HEK293 (cell line): ENCODE results near the gene LRCH1.
A peak's percentile ranks its signal among the peaks of the same experiment; 100 is the strongest.

Experiments used
- CTCF ChIA-PET: fragments of 350-600 bp; formaldehyde crosslinking; extraction: SDS; loops from one replicate; lab custom pipeline; 2021; ENCODE audit warnings: antibody characterized with exemption; lab: Yijun Ruan, JAX
- POLR2A ChIA-PET: fragments of 300-600 bp; formaldehyde crosslinking; extraction: SDS; loops from one replicate; lab custom pipeline; 2020; ENCODE audit warnings: antibody characterized with exemption, inconsistent platforms; lab: Yijun Ruan, JAX
- H3K27ac ChIP-seq: fragments of 200-500 bp; sonication (Bioruptor generic); 2 replicates; pipeline ENCODE4 v1.5.1; 2014; ENCODE audit warnings: low read depth, low read length, control low read depth, inconsistent platforms; ENCODE audit errors: extremely low read depth
- H3K36me3 ChIP-seq, 2 experiments: fragments of 200-500 bp in 1 of 2; sonication (Bioruptor generic) in 1 of 2; 1 replicate in 1 of 2; 2 replicates in 1 of 2; pipeline ENCODE4 v1.5.1; 2014 to 2017; ENCODE audit warnings: inconsistent platforms in 2 of 2, low read length in 2 of 2; ENCODE audit not compliant: control insufficient read depth in 2 of 2, insufficient read depth in 1 of 2
- H3K4me1 ChIP-seq: fragments of 200-500 bp; sonication (Bioruptor generic); 2 replicates; pipeline ENCODE4 v1.5.1; 2014; ENCODE audit warnings: mild to moderate bottlenecking, low read length, inconsistent platforms; ENCODE audit not compliant: control insufficient read depth, insufficient read depth
- H3K4me3 ChIP-seq: 2 replicates; pipeline ENCODE4 v1.5.1; 2011; ENCODE audit warnings: low read depth, mild to moderate bottlenecking, control low read depth, low read length, moderate library complexity
- H3K9me3 ChIP-seq: fragments of 200-500 bp; sonication (Bioruptor generic); 2 replicates; pipeline ENCODE4 v1.5.1; 2014; ENCODE audit warnings: low read depth, low read length, inconsistent platforms; ENCODE audit not compliant: control insufficient read depth, insufficient read depth
- FEZF1 ChIP-seq: fragments of 450-650 bp; formaldehyde crosslinking; IDR thresholded peaks from 2 replicates; pipeline ENCODE4 v1.5.1; 2016; ENCODE audit warnings: missing biosample characterization, missing genetic modification characterization
- HOXA7 ChIP-seq: sonication (generic); formaldehyde crosslinking; IDR thresholded peaks from 2 replicates; pipeline ENCODE4 v1.8.1; 2022; ENCODE audit warnings: missing genetic modification reagents, borderline replicate concordance
- PRDM6 ChIP-seq: fragments of 450-650 bp; formaldehyde crosslinking; IDR thresholded peaks from 2 replicates; pipeline ENCODE4 v1.5.1; 2017; ENCODE audit warnings: missing biosample characterization, missing genetic modification characterization
- ZBTB20 ChIP-seq: fragments of 450-650 bp; formaldehyde crosslinking; IDR thresholded peaks from 2 replicates; pipeline ENCODE4 v1.5.1; 2016; ENCODE audit warnings: missing biosample characterization, missing genetic modification characterization
- ZBTB8A ChIP-seq: fragments of 450-650 bp; formaldehyde crosslinking; IDR thresholded peaks from 2 replicates; pipeline ENCODE4 v1.5.1; 2016; ENCODE audit warnings: missing biosample characterization, missing genetic modification characterization
- ZFP3 ChIP-seq: fragments of 450-650 bp; formaldehyde crosslinking; IDR thresholded peaks from 2 replicates; pipeline ENCODE4 v1.5.1; 2016; ENCODE audit warnings: low read depth, missing biosample characterization, missing genetic modification characterization
- ZFP69B ChIP-seq: fragments of 450-650 bp; formaldehyde crosslinking; IDR thresholded peaks from 2 replicates; pipeline ENCODE4 v1.5.1; 2016; ENCODE audit warnings: missing biosample characterization, missing genetic modification characterization
- ZIC2 ChIP-seq: fragments of 450-650 bp; formaldehyde crosslinking; IDR thresholded peaks from 2 replicates; pipeline ENCODE4 v1.5.1; 2016; ENCODE audit warnings: missing biosample characterization, missing genetic modification characterization
- ZNF148 ChIP-seq: fragments of 450-650 bp; formaldehyde crosslinking; IDR thresholded peaks from 2 replicates; pipeline ENCODE4 v1.5.0; 2017; ENCODE audit warnings: missing biosample characterization, missing genetic modification characterization, borderline replicate concordance
- ZNF423 ChIP-seq: fragments of 450-650 bp; formaldehyde crosslinking; IDR thresholded peaks from 2 replicates; pipeline ENCODE4 v1.5.1; 2016; ENCODE audit warnings: missing biosample characterization, missing genetic modification characterization
- ZNF48 ChIP-seq: fragments of 450-650 bp; formaldehyde crosslinking; IDR thresholded peaks from 2 replicates; pipeline ENCODE4 v1.5.1; 2016; ENCODE audit warnings: missing biosample characterization, missing genetic modification characterization
- ZNF600 ChIP-seq: fragments of 450-650 bp; formaldehyde crosslinking; IDR thresholded peaks from 2 replicates; pipeline ENCODE4 v1.5.1; 2016; ENCODE audit warnings: missing biosample characterization, missing genetic modification characterization
- ZNF791 ChIP-seq: fragments of 450-650 bp; formaldehyde crosslinking; IDR thresholded peaks from 2 replicates; pipeline ENCODE4 v1.5.1; 2016; ENCODE audit warnings: missing biosample characterization, missing genetic modification characterization
- ZSCAN16 ChIP-seq: fragments of 450-650 bp; formaldehyde crosslinking; IDR thresholded peaks from 2 replicates; pipeline ENCODE4 v1.5.1; 2016; ENCODE audit warnings: missing biosample characterization, missing genetic modification characterization
- TF ChIP-seq, protein P1 (sequence below): fragments of 450-650 bp; formaldehyde crosslinking; IDR thresholded peaks from 2 replicates; pipeline ENCODE4 v1.5.1; 2016; ENCODE audit warnings: missing biosample characterization, missing genetic modification characterization
- TF ChIP-seq, protein P2 (sequence below): fragments of 450-650 bp; formaldehyde crosslinking; IDR thresholded peaks from 2 replicates; pipeline ENCODE4 v1.5.1; 2016; ENCODE audit warnings: missing biosample characterization, missing genetic modification characterization

LRCH1 gene

DNA sequence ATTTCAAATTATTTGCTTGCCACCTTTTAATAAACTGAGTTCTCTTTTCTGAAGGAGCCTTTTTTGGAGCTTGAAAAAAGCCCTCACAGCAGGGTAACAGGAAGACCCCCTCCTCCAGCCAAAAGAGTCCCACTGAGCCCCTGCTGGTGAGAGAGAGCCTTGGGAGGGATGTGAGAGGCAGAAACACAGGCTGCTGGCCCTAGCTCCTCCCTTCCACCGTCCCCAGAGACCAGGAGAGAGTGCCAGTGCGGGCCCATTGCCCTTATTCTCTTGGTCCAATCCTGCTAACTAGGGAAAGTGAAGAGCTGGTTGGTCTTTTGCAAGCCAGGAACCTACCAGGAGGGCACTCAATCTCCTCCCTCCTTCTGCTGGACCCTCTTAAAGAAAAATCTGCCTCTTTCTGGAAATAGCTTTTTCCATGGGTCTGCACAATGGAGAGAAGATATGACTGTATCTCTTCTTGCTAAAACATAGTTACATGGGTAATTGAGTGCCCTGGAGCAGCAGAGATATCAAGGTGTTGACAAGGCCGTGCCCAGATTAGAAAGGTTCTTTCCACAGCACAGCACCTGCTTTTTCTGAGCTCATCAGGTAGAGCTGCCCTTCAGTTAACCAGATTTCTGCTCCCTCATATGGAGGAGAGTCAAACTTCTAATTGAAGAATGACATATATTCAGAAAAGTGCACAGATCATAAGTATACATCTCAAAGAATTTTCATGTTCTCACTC is 113.9 kb downstream of the LRCH1 start:
- TF ChIP-seq ZIC2 (tag by site-specific recombination) (peak; percentile 85), ZNF423 (tag by site-specific recombination) (0 out of 2 replicates have a peak, but pooled peaks have one; percentile 14), ZNF48 (tag by site-specific recombination) (no peak), FEZF1 (tag by site-specific recombination) (peak; percentile 19; the same call in 1 of the 2 replicates), ZFP69B (0 out of 2 replicates have a peak, but pooled peaks have one; percentile 15)
- TF ChIP-seq, protein P1, sequence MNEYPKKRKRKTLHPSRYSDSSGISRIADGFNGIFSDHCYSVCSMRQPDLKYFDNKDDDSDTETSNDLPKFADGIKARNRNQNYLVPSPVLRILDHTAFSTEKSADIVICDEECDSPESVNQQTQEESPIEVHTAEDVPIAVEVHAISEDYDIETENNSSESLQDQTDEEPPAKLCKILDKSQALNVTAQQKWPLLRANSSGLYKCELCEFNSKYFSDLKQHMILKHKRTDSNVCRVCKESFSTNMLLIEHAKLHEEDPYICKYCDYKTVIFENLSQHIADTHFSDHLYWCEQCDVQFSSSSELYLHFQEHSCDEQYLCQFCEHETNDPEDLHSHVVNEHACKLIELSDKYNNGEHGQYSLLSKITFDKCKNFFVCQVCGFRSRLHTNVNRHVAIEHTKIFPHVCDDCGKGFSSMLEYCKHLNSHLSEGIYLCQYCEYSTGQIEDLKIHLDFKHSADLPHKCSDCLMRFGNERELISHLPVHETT (tag by site-specific recombination): no peak
- peaks cover 11% of the 10 kb centered on the region for H3K4me1 ChIP-seq
- no peak overlapping the region for H3K27ac ChIP-seq
- no peaks in the 10 kb centered on the region for H3K9me3 ChIP-seq
- ChIA-PET POLR2A (no interaction called here), CTCF (no interaction called here)
- no peak overlapping the region for H3K4me3 ChIP-seq
- H3K36me3 ChIP-seq: peaks cover 0 to 2% of the 10 kb centered on the region in 2 experiments; a peak in 1 of 3 replicates

DNA sequence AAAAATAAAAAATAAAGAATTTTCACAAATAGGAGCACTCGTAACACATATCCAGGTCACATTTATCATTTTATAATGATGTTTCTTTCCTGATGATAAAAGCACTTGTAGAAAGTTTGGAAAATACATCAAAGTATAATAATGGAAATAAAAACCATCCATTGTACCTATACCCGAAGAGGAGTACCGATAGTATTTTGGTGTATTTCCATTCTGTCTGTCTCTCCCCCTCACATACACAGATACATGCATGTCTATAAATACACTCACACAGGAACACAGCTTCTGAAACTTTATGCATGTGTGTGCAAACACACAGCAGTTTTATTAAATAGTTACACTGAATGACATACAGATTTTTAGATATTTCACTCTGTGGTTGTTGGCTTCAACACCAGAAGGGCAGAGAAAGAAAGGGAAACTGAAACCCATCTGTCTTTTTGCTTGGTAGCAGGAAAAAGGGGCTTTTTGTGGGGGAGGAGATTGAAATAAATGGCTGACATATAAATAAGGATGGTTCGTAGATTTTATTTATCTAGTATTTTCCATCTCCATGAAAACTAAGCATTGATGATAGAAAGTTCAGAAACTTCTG is 114.8 kb downstream of the LRCH1 start:
- Histone ChIP-seq H3K36me3 (peaks cover 0 to 5% of the 10 kb centered on the region in 2 experiments; a peak in 1 of 3 replicates), H3K27ac (no peak overlapping the region), H3K9me3 (no peaks in the 10 kb centered on the region), H3K4me3 (no peak overlapping the region), H3K4me1 (peaks cover 9% of the 10 kb centered on the region)
- no peak for TF ChIP-seq ZBTB8A (tag by site-specific recombination)
- no peak for TF ChIP-seq ZFP3
- no peak for TF ChIP-seq ZNF600 (tag by site-specific recombination)
- TF ChIP-seq PRDM6 (tag by site-specific recombination): no peak
- TF ChIP-seq, protein P2, sequence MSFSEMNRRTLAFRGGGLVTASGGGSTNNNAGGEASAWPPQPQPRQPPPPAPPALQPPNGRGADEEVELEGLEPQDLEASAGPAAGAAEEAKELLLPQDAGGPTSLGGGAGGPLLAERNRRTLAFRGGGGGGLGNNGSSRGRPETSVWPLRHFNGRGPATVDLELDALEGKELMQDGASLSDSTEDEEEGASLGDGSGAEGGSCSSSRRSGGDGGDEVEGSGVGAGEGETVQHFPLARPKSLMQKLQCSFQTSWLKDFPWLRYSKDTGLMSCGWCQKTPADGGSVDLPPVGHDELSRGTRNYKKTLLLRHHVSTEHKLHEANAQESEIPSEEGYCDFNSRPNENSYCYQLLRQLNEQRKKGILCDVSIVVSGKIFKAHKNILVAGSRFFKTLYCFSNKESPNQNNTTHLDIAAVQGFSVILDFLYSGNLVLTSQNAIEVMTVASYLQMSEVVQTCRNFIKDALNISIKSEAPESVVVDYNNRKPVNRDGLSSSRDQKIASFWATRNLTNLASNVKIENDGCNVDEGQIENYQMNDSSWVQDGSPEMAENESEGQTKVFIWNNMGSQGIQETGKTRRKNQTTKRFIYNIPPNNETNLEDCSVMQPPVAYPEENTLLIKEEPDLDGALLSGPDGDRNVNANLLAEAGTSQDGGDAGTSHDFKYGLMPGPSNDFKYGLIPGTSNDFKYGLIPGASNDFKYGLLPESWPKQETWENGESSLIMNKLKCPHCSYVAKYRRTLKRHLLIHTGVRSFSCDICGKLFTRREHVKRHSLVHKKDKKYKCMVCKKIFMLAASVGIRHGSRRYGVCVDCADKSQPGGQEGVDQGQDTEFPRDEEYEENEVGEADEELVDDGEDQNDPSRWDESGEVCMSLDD (tag by site-specific recombination): no peak
- TF ChIP-seq ZSCAN16 (tag by site-specific recombination): no peak
- ChIA-PET POLR2A (no interaction called here), CTCF (no interaction called here)

- no peak overlapping the region for H3K4me3 ChIP-seq
- no peak overlapping the region for H3K27ac ChIP-seq
- H3K36me3 ChIP-seq: peaks cover 0 to 5% of the 10 kb centered on the region in 2 experiments; a peak in 1 of 3 replicates
- ChIA-PET CTCF (interaction anchor here (1.3 kb wide), 1 partner anchor 29 kb away, joined by 3 read pairs; no protein-coding TSS in a partner anchor), POLR2A (no interaction called here)
- H3K4me1 ChIP-seq: peaks cover 9% of the 10 kb centered on the region
- no peaks in the 10 kb centered on the region for H3K9me3 ChIP-seq
- TF ChIP-seq ZNF148: no peak
- TF ChIP-seq ZNF791 (tag by site-specific recombination): no peak
- TF ChIP-seq ZBTB20 (tag by site-specific recombination): no peak
- no peak for TF ChIP-seq HOXA7 (CRISPR knock-in tag)
Observed at GRCh38 chr13:46668302-46668720, 115.3 kb downstream of the LRCH1 start.
